ENCODE data around the gene ZNF469.

Gene ZNF469

GRCh38 chr16:88342491-88342890 lies 40.3 kb upstream of the ZNF469 start:
- Histone ChIP-seq H3K4me3 (ENCODE audit: low read length) (no peak overlapping the region), H3K36me3 (ENCODE audit: control insufficient read depth, insufficient read depth, low read length) (no peaks in the 10 kb centered on the region), H3K9ac (ENCODE audit: low read length) (no peak overlapping the region), H3K27me3 (ENCODE audit: control insufficient read depth, insufficient read depth, low read length) (peaks cover 3% of the 10 kb centered on the region), H3K4me1 (ENCODE audit: control insufficient read depth, insufficient read depth, low read length) (no peaks in the 10 kb centered on the region), H3K27ac (ENCODE audit: low read depth, low read length) (no peak overlapping the region)

GRCh38 chr16:88343271-88343791 lies 39.4 kb upstream of the ZNF469 start:
- Histone ChIP-seq H3K36me3 (ENCODE audit: control insufficient read depth, insufficient read depth, low read length) (no peaks in the 10 kb centered on the region), H3K4me1 (ENCODE audit: control insufficient read depth, insufficient read depth, low read length) (no peaks in the 10 kb centered on the region), H3K27me3 (ENCODE audit: control insufficient read depth, insufficient read depth, low read length) (peaks cover 3% of the 10 kb centered on the region), H3K9ac (ENCODE audit: low read length) (no peak overlapping the region), H3K4me3 (ENCODE audit: low read length) (no peak overlapping the region), H3K27ac (ENCODE audit: low read depth, low read length) (no peak overlapping the region)

- H3K9ac ChIP-seq (ENCODE audit: low read length) = no peak overlapping the region
- no peak overlapping the region for H3K4me3 ChIP-seq (ENCODE audit: low read length)
- H3K27ac ChIP-seq (ENCODE audit: low read depth, low read length) = no peak overlapping the region
- H3K27me3 ChIP-seq (ENCODE audit: control insufficient read depth, insufficient read depth, low read length) = peaks cover 3% of the 10 kb centered on the region
- H3K4me1 ChIP-seq (ENCODE audit: control insufficient read depth, insufficient read depth, low read length) = no peaks in the 10 kb centered on the region
- H3K36me3 ChIP-seq (ENCODE audit: control insufficient read depth, insufficient read depth, low read length) = no peaks in the 10 kb centered on the region
Observed at GRCh38 chr16:88344411-88345030, 38.2 kb upstream of the ZNF469 start.

GRCh38 chr16:88345031-88345720 lies 37.6 kb upstream of the ZNF469 start:
- Histone ChIP-seq H3K9ac (ENCODE audit: low read length) (no peak overlapping the region), H3K4me3 (ENCODE audit: low read length) (no peak overlapping the region), H3K36me3 (ENCODE audit: control insufficient read depth, insufficient read depth, low read length) (no peaks in the 10 kb centered on the region), H3K4me1 (ENCODE audit: control insufficient read depth, insufficient read depth, low read length) (no peaks in the 10 kb centered on the region), H3K27ac (ENCODE audit: low read depth, low read length) (no peak overlapping the region), H3K27me3 (ENCODE audit: control insufficient read depth, insufficient read depth, low read length) (peaks cover 3% of the 10 kb centered on the region)

- Histone ChIP-seq H3K36me3 (ENCODE audit: control insufficient read depth, insufficient read depth, low read length) (no peaks in the 10 kb centered on the region), H3K27me3 (ENCODE audit: control insufficient read depth, insufficient read depth, low read length) (peaks cover 3% of the 10 kb centered on the region), H3K4me1 (ENCODE audit: control insufficient read depth, insufficient read depth, low read length) (no peaks in the 10 kb centered on the region), H3K9ac (ENCODE audit: low read length) (no peak overlapping the region), H3K27ac (ENCODE audit: low read depth, low read length) (no peak overlapping the region), H3K4me3 (ENCODE audit: low read length) (no peak overlapping the region)
Observed at GRCh38 chr16:88345721-88346560, 36.8 kb upstream of the ZNF469 start.

GRCh38 chr16:88346680-88347505 lies 35.9 kb upstream of the ZNF469 start:
- Histone ChIP-seq H3K4me1 (ENCODE audit: control insufficient read depth, insufficient read depth, low read length) (no peaks in the 10 kb centered on the region), H3K4me3 (ENCODE audit: low read length) (no peak overlapping the region), H3K9ac (ENCODE audit: low read length) (no peak overlapping the region), H3K27me3 (ENCODE audit: control insufficient read depth, insufficient read depth, low read length) (peaks cover 3% of the 10 kb centered on the region), H3K27ac (ENCODE audit: low read depth, low read length) (no peak overlapping the region), H3K36me3 (ENCODE audit: control insufficient read depth, insufficient read depth, low read length) (no peaks in the 10 kb centered on the region)

GRCh38 chr16:88347656-88348376 lies 34.9 kb upstream of the ZNF469 start:
- no peaks in the 10 kb centered on the region for H3K4me1 ChIP-seq (ENCODE audit: control insufficient read depth, insufficient read depth, low read length)
- no peaks in the 10 kb centered on the region for H3K36me3 ChIP-seq (ENCODE audit: control insufficient read depth, insufficient read depth, low read length)
- no peak overlapping the region for H3K4me3 ChIP-seq (ENCODE audit: low read length)
- peaks cover 3% of the 10 kb centered on the region for H3K27me3 ChIP-seq (ENCODE audit: control insufficient read depth, insufficient read depth, low read length)
- H3K9ac ChIP-seq (ENCODE audit: low read length) = no peak overlapping the region
- no peak overlapping the region for H3K27ac ChIP-seq (ENCODE audit: low read depth, low read length)

GRCh38 chr16:88348377-88349152 lies 34.2 kb upstream of the ZNF469 start:
- H3K9ac ChIP-seq (ENCODE audit: low read length) = no peak overlapping the region
- no peak overlapping the region for H3K4me3 ChIP-seq (ENCODE audit: low read length)
- H3K27me3 ChIP-seq (ENCODE audit: control insufficient read depth, insufficient read depth, low read length) = no peaks in the 10 kb centered on the region
- H3K36me3 ChIP-seq (ENCODE audit: control insufficient read depth, insufficient read depth, low read length) = no peaks in the 10 kb centered on the region
- H3K27ac ChIP-seq (ENCODE audit: low read depth, low read length) = no peak overlapping the region
- no peaks in the 10 kb centered on the region for H3K4me1 ChIP-seq (ENCODE audit: control insufficient read depth, insufficient read depth, low read length)

GRCh38 chr16:88349153-88349902 lies 33.4 kb upstream of the ZNF469 start:
- H3K27ac ChIP-seq (ENCODE audit: low read depth, low read length) = no peak overlapping the region
- H3K36me3 ChIP-seq (ENCODE audit: control insufficient read depth, insufficient read depth, low read length) = no peaks in the 10 kb centered on the region
- H3K9ac ChIP-seq (ENCODE audit: low read length) = no peak overlapping the region
- no peaks in the 10 kb centered on the region for H3K4me1 ChIP-seq (ENCODE audit: control insufficient read depth, insufficient read depth, low read length)
- H3K27me3 ChIP-seq (ENCODE audit: control insufficient read depth, insufficient read depth, low read length) = no peaks in the 10 kb centered on the region
- no peak overlapping the region for H3K4me3 ChIP-seq (ENCODE audit: low read length)

GRCh38 chr16:88349903-88350900 lies 32.6 kb upstream of the ZNF469 start:
- H3K36me3 ChIP-seq (ENCODE audit: control insufficient read depth, insufficient read depth, low read length) = no peaks in the 10 kb centered on the region
- no peaks in the 10 kb centered on the region for H3K27me3 ChIP-seq (ENCODE audit: control insufficient read depth, insufficient read depth, low read length)
- no peaks in the 10 kb centered on the region for H3K4me1 ChIP-seq (ENCODE audit: control insufficient read depth, insufficient read depth, low read length)
- no peak overlapping the region for H3K27ac ChIP-seq (ENCODE audit: low read depth, low read length)
- H3K9ac ChIP-seq (ENCODE audit: low read length) = no peak overlapping the region
- no peak overlapping the region for H3K4me3 ChIP-seq (ENCODE audit: low read length)
